MCF 10A (cell line): Measurements from ENCODE around the gene ABTB1. TPM values are rescaled to one million over a fixed set of nuclear protein-coding genes. Genes with fewer than 3 reads are reported as not detected.

ENCODE experiments used
- BruUV-seq: library from RNA; stranded (reverse); fragments of 400-500 nt; replicated peaks from 2 replicates; lab custom pipeline; 2021; lab: Mats Ljungman, UMichigan
- CTCF ChIA-PET: fragments of 300-600 bp; sonication (Branson Sonifier 250); formaldehyde crosslinking; extraction: SDS; loops from one replicate; lab custom pipeline; 2021; ENCODE audit warnings: antibody characterized with exemption, inconsistent platforms; lab: Yijun Ruan, JAX
- POLR2A ChIA-PET: fragments of 300-600, 350-650 bp; sonication (Branson Sonifier 250); formaldehyde crosslinking; extraction: SDS; loops from one replicate; lab custom pipeline; 2020; ENCODE audit warnings: antibody characterized with exemption, inconsistent platforms; lab: Yijun Ruan, JAX
- DNase-seq: peaks from one replicate; pipeline ENCODE4 v3.0.0-alpha.2; 2018; ENCODE audit not compliant: unreplicated experiment
- H3K27ac Mint-ChIP-seq: one replicate; pipeline ENCODE4 v1.8.0; 2022; ENCODE audit warnings: mild to moderate bottlenecking, low read depth, mixed read lengths; ENCODE audit not compliant: unreplicated experiment
- H3K27me3 Mint-ChIP-seq: one replicate; pipeline ENCODE4 v1.8.0; 2022; ENCODE audit warnings: mixed read lengths; ENCODE audit not compliant: insufficient read depth, unreplicated experiment
- H3K36me3 Mint-ChIP-seq: one replicate; pipeline ENCODE4 v1.8.0; 2022; ENCODE audit warnings: mild to moderate bottlenecking, moderate library complexity, mixed read lengths; ENCODE audit not compliant: insufficient read depth, unreplicated experiment
- H3K4me1 Mint-ChIP-seq: one replicate; pipeline ENCODE4 v1.8.0; 2022; ENCODE audit warnings: mixed read lengths; ENCODE audit not compliant: insufficient read depth, unreplicated experiment
- H3K4me3 Mint-ChIP-seq: one replicate; pipeline ENCODE4 v1.8.0; 2022; ENCODE audit warnings: mild to moderate bottlenecking, moderate library complexity, mixed read lengths; ENCODE audit not compliant: unreplicated experiment
- H3K9me3 Mint-ChIP-seq: one replicate; pipeline ENCODE4 v1.8.0; 2022; ENCODE audit warnings: mixed read lengths; ENCODE audit not compliant: unreplicated experiment
- CTCF ChIP-seq: fragments of 200-600 bp; IDR thresholded peaks from one replicate; pipeline ENCODE4 v1.8.0; 2022; ENCODE audit warnings: antibody characterized with exemption, mild to moderate bottlenecking; ENCODE audit not compliant: unreplicated experiment
- intact Hi-C: fragments of 100-400 bp; cut with micrococcal nuclease; formaldehyde crosslinking; loops from 2 replicates; pipeline ENCODE4 v1.14.1; 2022
- total RNA-seq: library from RNA; stranded (reverse); gene quantifications from 2 replicates; pipeline ENCODE4 v1.2.3, GENCODE V29; 2022

Gene ABTB1
- total RNA-seq, 1 experiment from 2014 or later, result 9.7 TPM

- POLR2A ChIA-PET, result interaction anchor here (1.1 to 2.5 kb wide), 3 partner anchors 10 to 92 kb away, joined by 3 to 12 read pairs (median 11); partner anchors contain the start of genes ABTB1 and TPRA1
- no peak overlapping the region for H3K27ac Mint-ChIP-seq
- DNase-seq, result no peak
- CTCF ChIA-PET, result interaction anchor here (0.6 to 1.4 kb wide), 3 partner anchors 32 to 1003 kb away, joined by 3 read pairs; no protein-coding TSS in a partner anchor
- no peak overlapping the region for H3K4me3 Mint-ChIP-seq
- no peak for TF ChIP-seq CTCF
- no peaks in the 10 kb centered on the region for H3K27me3 Mint-ChIP-seq
- H3K9me3 Mint-ChIP-seq, result no peaks in the 10 kb centered on the region
- intact Hi-C loops, result no loop called here
- no TSS peak for BruUV-seq
- H3K4me1 Mint-ChIP-seq, result peaks cover 15% of the 10 kb centered on the region
- no peaks in the 10 kb centered on the region for H3K36me3 Mint-ChIP-seq
Measured at GRCh38 chr3:127682561-127682960, 9.8 kb downstream of the ABTB1 start.

GRCh38 chr3:127684871-127685707, 12.3 kb downstream of the ABTB1 start:
- Mint-ChIP-seq H3K4me3 (no peak overlapping the region), H3K27me3 (no peaks in the 10 kb centered on the region), H3K4me1 (peaks cover 8% of the 10 kb centered on the region), H3K27ac (no peak overlapping the region), H3K9me3 (no peaks in the 10 kb centered on the region), H3K36me3 (no peaks in the 10 kb centered on the region)
- intact Hi-C loops, result no loop called here
- no peak for DNase-seq
- TF ChIP-seq CTCF, result no peak
- ChIA-PET CTCF (interaction anchor here (1.1 kb wide), 1 partner anchor 285 kb away, joined by 3 read pairs; no protein-coding TSS in a partner anchor), POLR2A (interaction anchor here (1.0 to 2.5 kb wide), 3 partner anchors 10 to 94 kb away, joined by 3 to 12 read pairs (median 11); partner anchors contain the start of gene TPRA1)
- no TSS peak for BruUV-seq

- Mint-ChIP-seq H3K4me1 (peaks cover 11% of the 10 kb centered on the region), H3K27ac (no peak overlapping the region), H3K4me3 (no peak overlapping the region), H3K27me3 (no peaks in the 10 kb centered on the region), H3K36me3 (no peaks in the 10 kb centered on the region), H3K9me3 (no peaks in the 10 kb centered on the region)
- no peak for DNase-seq
- TF ChIP-seq CTCF, result no peak
- intact Hi-C loops, result no loop called here
- ChIA-PET CTCF (no interaction called here), POLR2A (no interaction called here)
- no TSS peak for BruUV-seq
Measured at GRCh38 chr3:127685708-127686511, 13.2 kb downstream of the ABTB1 start.

GRCh38 chr3:127686512-127686894, 13.8 kb downstream of the ABTB1 start:
- H3K4me3 Mint-ChIP-seq, result no peak overlapping the region
- ChIA-PET POLR2A (no interaction called here), CTCF (no interaction called here)
- no peak overlapping the region for H3K27ac Mint-ChIP-seq
- no peaks in the 10 kb centered on the region for H3K27me3 Mint-ChIP-seq
- H3K9me3 Mint-ChIP-seq, result no peaks in the 10 kb centered on the region
- no peaks in the 10 kb centered on the region for H3K36me3 Mint-ChIP-seq
- DNase-seq, result no peak
- intact Hi-C loops, result no loop called here
- peaks cover 11% of the 10 kb centered on the region for H3K4me1 Mint-ChIP-seq
- no TSS peak for BruUV-seq
- TF ChIP-seq CTCF, result no peak
